ENCODE results near the gene GALNT17. TPM values are rescaled to one million over a fixed set of nuclear protein-coding genes. Genes with fewer than 3 reads are reported as not detected.
"Not testable (repeated sequence)": the region's sequence is repeated elsewhere in the genome, so short reads cannot be mapped to it uniquely, and the experiment has no call there.

GALNT17 gene
- total RNA-seq, 1 donor from 2014 or later = not detected

GRCh38 chr7:71210220-71210619, 78.3 kb downstream of the GALNT17 start:
- H3K4me3 ChIP-seq (ENCODE audit: low read depth, low read length) = no peak overlapping the region
- no peaks in the 10 kb centered on the region for H3K27me3 ChIP-seq (ENCODE audit: control insufficient read depth, insufficient read depth, low read length)
- no peaks in the 10 kb centered on the region for H3K36me3 ChIP-seq (ENCODE audit: control insufficient read depth, insufficient read depth, low read length)
- TF ChIP-seq, protein P1, sequence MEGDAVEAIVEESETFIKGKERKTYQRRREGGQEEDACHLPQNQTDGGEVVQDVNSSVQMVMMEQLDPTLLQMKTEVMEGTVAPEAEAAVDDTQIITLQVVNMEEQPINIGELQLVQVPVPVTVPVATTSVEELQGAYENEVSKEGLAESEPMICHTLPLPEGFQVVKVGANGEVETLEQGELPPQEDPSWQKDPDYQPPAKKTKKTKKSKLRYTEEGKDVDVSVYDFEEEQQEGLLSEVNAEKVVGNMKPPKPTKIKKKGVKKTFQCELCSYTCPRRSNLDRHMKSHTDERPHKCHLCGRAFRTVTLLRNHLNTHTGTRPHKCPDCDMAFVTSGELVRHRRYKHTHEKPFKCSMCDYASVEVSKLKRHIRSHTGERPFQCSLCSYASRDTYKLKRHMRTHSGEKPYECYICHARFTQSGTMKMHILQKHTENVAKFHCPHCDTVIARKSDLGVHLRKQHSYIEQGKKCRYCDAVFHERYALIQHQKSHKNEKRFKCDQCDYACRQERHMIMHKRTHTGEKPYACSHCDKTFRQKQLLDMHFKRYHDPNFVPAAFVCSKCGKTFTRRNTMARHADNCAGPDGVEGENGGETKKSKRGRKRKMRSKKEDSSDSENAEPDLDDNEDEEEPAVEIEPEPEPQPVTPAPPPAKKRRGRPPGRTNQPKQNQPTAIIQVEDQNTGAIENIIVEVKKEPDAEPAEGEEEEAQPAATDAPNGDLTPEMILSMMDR (IDR thresholded peaks at IDR 0.05; ENCODE audit: insufficient read depth, low read length, severe bottlenecking) = no peak
- no peak for DNase-seq (ENCODE audit: low read depth)
- no peak for FAIRE-seq

DNA sequence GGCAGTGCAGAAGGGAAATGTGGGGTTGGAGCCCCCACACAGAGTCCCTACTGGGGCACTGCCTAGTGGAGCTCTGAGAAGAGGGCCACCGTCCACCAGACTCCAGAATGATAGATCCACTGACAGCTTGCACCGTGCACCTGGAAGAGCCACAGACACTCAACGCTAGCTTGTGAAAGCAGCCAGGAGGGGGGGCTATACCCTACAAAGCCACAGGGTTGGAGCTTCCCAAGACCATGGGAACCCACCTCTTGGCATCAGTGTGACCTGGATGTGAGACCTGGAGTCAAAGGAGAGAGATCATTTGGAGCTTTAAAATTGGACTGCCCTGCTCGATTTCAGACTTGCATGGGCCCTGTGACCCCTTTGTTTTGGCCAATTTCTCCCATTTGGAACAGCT, 80.5 kb downstream of the GALNT17 start:
- not testable (repeated sequence) for DNase-seq (ENCODE audit: low read depth); H3K36me3 ChIP-seq (ENCODE audit: control insufficient read depth, insufficient read depth, low read length); FAIRE-seq; H3K4me3 ChIP-seq (ENCODE audit: low read depth, low read length); H3K27me3 ChIP-seq (ENCODE audit: control insufficient read depth, insufficient read depth, low read length)

DNA sequence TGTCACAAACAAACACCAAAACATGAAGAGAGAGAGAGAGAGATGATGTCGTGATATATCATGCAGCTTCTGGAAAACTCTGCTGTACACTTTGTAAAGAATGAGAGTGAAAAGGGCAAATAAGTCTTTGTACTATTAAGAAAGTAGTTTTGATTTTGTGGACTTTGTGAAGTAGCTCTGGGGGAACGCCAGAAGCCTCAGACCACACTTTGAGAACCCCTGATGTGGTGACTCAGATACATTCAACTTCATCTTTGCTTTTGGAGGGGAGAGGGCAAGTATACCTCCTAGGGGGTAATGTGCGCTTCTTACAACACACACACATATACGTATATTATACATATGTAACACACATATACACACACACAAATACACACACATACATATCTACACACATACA, 84.3 kb downstream of the GALNT17 start:
- Histone ChIP-seq H3K4me3 (ENCODE audit: low read depth, low read length) (no peak overlapping the region), H3K36me3 (ENCODE audit: control insufficient read depth, insufficient read depth, low read length) (no peaks in the 10 kb centered on the region), H3K27me3 (ENCODE audit: control insufficient read depth, insufficient read depth, low read length) (no peaks in the 10 kb centered on the region)
- DNase-seq (ENCODE audit: low read depth) (no peak), FAIRE-seq (no peak)
- TF ChIP-seq, protein P1 (IDR thresholded peaks at IDR 0.05; ENCODE audit: insufficient read depth, low read length, severe bottlenecking) = no peak

DNA sequence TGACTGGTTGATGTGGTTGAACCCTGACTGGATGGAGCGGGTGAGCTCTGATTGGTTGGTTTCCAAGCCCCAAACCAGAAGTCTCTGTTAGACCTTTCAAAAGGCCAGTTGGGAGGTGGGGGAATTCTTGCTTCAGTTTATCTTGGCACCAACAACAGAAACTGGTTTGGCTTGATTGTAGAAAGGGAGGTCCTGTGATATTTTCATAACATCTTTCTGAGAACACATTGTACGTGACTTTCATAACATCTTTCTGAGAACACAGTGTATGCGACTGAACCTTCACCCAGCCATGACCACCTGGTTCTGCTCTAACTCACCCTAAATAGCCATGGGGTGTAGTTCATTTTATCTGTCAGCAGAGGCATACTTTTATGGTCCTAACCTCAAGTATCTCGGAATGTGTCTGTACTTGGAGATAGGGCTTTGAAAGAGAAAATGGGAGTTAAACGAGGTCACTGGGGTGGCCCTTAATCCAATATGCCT, 88.3 kb downstream of the GALNT17 start:
- no peak for DNase-seq (ENCODE audit: low read depth)
- TF ChIP-seq, protein P1 (IDR thresholded peaks at IDR 0.05; ENCODE audit: insufficient read depth, low read length, severe bottlenecking) = no peak
- Histone ChIP-seq H3K27me3 (ENCODE audit: control insufficient read depth, insufficient read depth, low read length) (no peaks in the 10 kb centered on the region), H3K4me3 (ENCODE audit: low read depth, low read length) (no peak overlapping the region), H3K36me3 (ENCODE audit: control insufficient read depth, insufficient read depth, low read length) (no peaks in the 10 kb centered on the region)
- peak; percentile 86 for FAIRE-seq

GRCh38 chr7:71221049-71221448, 89.1 kb downstream of the GALNT17 start:
- TF ChIP-seq, protein P1 (IDR thresholded peaks at IDR 0.05; ENCODE audit: insufficient read depth, low read length, severe bottlenecking) = no peak
- no peaks in the 10 kb centered on the region for H3K36me3 ChIP-seq (ENCODE audit: control insufficient read depth, insufficient read depth, low read length)
- DNase-seq (ENCODE audit: low read depth) = no peak
- no peak overlapping the region for H3K4me3 ChIP-seq (ENCODE audit: low read depth, low read length)
- no peaks in the 10 kb centered on the region for H3K27me3 ChIP-seq (ENCODE audit: control insufficient read depth, insufficient read depth, low read length)
- FAIRE-seq = no peak

DNA sequence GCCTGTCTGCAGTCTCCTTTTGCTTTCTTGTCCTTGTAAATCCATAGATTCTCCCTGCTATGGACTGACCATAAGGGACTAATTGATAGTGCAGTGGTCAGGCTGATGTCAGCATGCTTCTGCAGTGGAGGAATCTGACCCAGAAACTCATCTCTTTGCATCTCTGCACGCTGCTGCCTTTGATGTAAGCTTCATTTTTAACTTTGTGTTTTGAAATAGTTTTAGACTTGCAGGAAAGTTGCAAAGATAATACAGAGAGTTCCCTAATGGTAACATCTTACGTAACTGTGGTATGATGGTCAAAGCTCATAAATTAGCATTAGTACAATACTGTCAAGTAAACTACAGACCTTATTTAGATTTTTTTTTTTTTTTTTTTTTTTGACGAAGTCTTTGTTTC, 89.6 kb downstream of the GALNT17 start:
- TF ChIP-seq, protein P1 (IDR thresholded peaks at IDR 0.05; ENCODE audit: insufficient read depth, low read length, severe bottlenecking) = no peak
- DNase-seq (ENCODE audit: low read depth) (no peak), FAIRE-seq (no peak)
- Histone ChIP-seq H3K27me3 (ENCODE audit: control insufficient read depth, insufficient read depth, low read length) (no peaks in the 10 kb centered on the region), H3K36me3 (ENCODE audit: control insufficient read depth, insufficient read depth, low read length) (no peaks in the 10 kb centered on the region), H3K4me3 (ENCODE audit: low read depth, low read length) (no peak overlapping the region)

Data from bronchial epithelial cell (primary cell).